BJ (cell line): ENCODE results near the gene CDK4. TPM values are rescaled to one million over a fixed set of nuclear protein-coding genes. Genes with fewer than 3 reads are reported as not detected.

Source experiments
- CTCF ChIA-PET: fragments of 350-600 bp; formaldehyde crosslinking; extraction: SDS; loops from one replicate; lab custom pipeline; 2021; ENCODE audit warnings: antibody characterized with exemption, inconsistent platforms; lab: Yijun Ruan, JAX
- POLR2A ChIA-PET: fragments of 300-600 bp; sonication (Branson Sonifier 250); formaldehyde crosslinking; extraction: SDS; loops from one replicate; lab custom pipeline; 2021; ENCODE audit warnings: antibody characterized with exemption; lab: Charles Lee
- DNase-seq: peaks from one replicate; pipeline ENCODE4 v3.0.0-alpha.2; 2011; ENCODE audit warnings: low read depth
- H3K27me3 ChIP-seq: 2 replicates; pipeline ENCODE4 v1.6.0; 2011; ENCODE audit warnings: low read length; ENCODE audit not compliant: control insufficient read depth, insufficient read depth
- H3K36me3 ChIP-seq: 2 replicates; pipeline ENCODE4 v1.5.1; 2011; ENCODE audit warnings: low read length; ENCODE audit not compliant: control insufficient read depth, insufficient read depth
- H3K4me3 ChIP-seq: 2 replicates; pipeline ENCODE4 v1.5.1; 2011; ENCODE audit warnings: low read depth, mild to moderate bottlenecking, control low read depth, low read length
- polyA plus RNA-seq: library from polyadenylated mRNA; depleted of rRNA; stranded (reverse); fragments of >200 nt; gene quantifications from 2 replicates; pipeline ENCODE4 v1.2.3, GENCODE V29; 2011; rRNA removed
- TF ChIP-seq, protein P1 (sequence below): IDR thresholded peaks from 2 replicates; pipeline ENCODE4 v1.5.1; 2011; ENCODE audit warnings: low read depth, mild to moderate bottlenecking, control low read depth, inconsistent platforms, low read length, moderate library complexity; ENCODE audit not compliant: insufficient read depth

The CDK4 gene
- polyA plus RNA-seq, 1 experiment, result 293 TPM

DNA sequence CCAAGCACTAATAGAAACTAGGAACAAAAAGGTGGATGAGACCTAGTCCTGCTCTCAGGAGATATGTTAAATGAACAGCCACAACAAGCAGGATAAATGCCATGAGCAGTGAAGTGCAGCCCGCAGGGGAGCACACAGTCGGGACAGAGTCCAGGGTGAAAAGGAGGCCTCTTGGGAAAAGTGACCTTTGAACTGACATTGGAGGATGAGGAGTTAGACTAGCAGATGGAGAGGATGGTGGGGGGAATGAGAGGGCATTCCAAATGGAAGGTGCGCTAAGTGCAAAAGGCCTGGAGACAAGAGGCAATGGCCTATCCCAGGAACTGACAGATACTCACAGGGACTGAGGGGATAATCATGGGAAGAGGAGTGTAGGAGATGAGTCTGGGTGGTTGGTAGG lies 53.7 kb downstream of the CDK4 start:
- Histone ChIP-seq H3K4me3 (no peak overlapping the region), H3K27me3 (no peaks in the 10 kb centered on the region), H3K36me3 (peaks cover 11% of the 10 kb centered on the region)
- POLR2A ChIA-PET, result no interaction called here
- CTCF ChIA-PET, result interaction anchor here (0.6 kb wide), 1 partner anchor 86 kb away, joined by 4 read pairs; no protein-coding TSS in a partner anchor
- no peak for DNase-seq
- TF ChIP-seq, protein P1, sequence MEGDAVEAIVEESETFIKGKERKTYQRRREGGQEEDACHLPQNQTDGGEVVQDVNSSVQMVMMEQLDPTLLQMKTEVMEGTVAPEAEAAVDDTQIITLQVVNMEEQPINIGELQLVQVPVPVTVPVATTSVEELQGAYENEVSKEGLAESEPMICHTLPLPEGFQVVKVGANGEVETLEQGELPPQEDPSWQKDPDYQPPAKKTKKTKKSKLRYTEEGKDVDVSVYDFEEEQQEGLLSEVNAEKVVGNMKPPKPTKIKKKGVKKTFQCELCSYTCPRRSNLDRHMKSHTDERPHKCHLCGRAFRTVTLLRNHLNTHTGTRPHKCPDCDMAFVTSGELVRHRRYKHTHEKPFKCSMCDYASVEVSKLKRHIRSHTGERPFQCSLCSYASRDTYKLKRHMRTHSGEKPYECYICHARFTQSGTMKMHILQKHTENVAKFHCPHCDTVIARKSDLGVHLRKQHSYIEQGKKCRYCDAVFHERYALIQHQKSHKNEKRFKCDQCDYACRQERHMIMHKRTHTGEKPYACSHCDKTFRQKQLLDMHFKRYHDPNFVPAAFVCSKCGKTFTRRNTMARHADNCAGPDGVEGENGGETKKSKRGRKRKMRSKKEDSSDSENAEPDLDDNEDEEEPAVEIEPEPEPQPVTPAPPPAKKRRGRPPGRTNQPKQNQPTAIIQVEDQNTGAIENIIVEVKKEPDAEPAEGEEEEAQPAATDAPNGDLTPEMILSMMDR, result no peak

Other genes starting within 250 kb of the CDK4 start
- 65.4 and 78.1 TPM in 2 replicates for gene DDIT3, start 231.8 kb downstream of the CDK4 start, polyA plus RNA-seq
- 5.6 and 8.3 TPM in 2 replicates for gene MBD6, start 229.5 kb downstream of the CDK4 start, polyA plus RNA-seq
- gene DCTN2, start 205.1 kb downstream of the CDK4 start, polyA plus RNA-seq, result 133 and 167 TPM in 2 replicates
- 0.50 and 0.64 TPM in 2 replicates for gene KIF5A, start 202.3 kb downstream of the CDK4 start, polyA plus RNA-seq
- 24.3 and 30.1 TPM in 2 replicates for gene PIP4K2C, start 161.1 kb downstream of the CDK4 start, polyA plus RNA-seq
- gene DTX3, start 147.5 kb downstream of the CDK4 start, polyA plus RNA-seq, result 18.7 and 26.0 TPM in 2 replicates
- 18.0 and 26.0 TPM in 2 replicates for gene ARHGEF25, start 140.9 kb downstream of the CDK4 start, polyA plus RNA-seq
- 1.2 and 2.7 TPM in 2 replicates for gene B4GALNT1, start 119.1 kb downstream of the CDK4 start, polyA plus RNA-seq
- 312 and 415 TPM in 2 replicates for gene OS9, start 58.2 kb downstream of the CDK4 start, polyA plus RNA-seq
- gene AGAP2, start 13.6 kb downstream of the CDK4 start, polyA plus RNA-seq, result 0.04 and 0.05 TPM in 2 replicates
- 25.7 and 40.4 TPM in 2 replicates for gene TSPAN31, start 7.3 kb downstream of the CDK4 start, polyA plus RNA-seq
- 3.1 and 6.2 TPM in 2 replicates for gene MARCHF9, start 2.8 kb upstream of the CDK4 start, polyA plus RNA-seq
- gene CYP27B1, start 14.8 kb upstream of the CDK4 start, polyA plus RNA-seq, result 0.76 and 0.91 TPM in 2 replicates
- gene METTL1, start 19.8 kb upstream of the CDK4 start, polyA plus RNA-seq, result 31.8 and 42.8 TPM in 2 replicates
- 9.1 and 9.2 TPM in 2 replicates for gene EEF1AKMT3, start 20.3 kb upstream of the CDK4 start, polyA plus RNA-seq
- 14.5 and 15.1 TPM in 2 replicates for gene TSFM, start 30.5 kb upstream of the CDK4 start, polyA plus RNA-seq
- 4.4 and 5.0 TPM in 2 replicates for gene AVIL, start 66.4 kb upstream of the CDK4 start, polyA plus RNA-seq
- 229 and 284 TPM in 2 replicates for gene CTDSP2, start 94.4 kb upstream of the CDK4 start, polyA plus RNA-seq
- gene ATP23, start 189.3 kb upstream of the CDK4 start, polyA plus RNA-seq, result 6.7 and 10.2 TPM in 2 replicates